NK-92 (cell line): Measurements from ENCODE around the gene HPN.
"Not testable (repeated sequence)": the region's sequence is repeated elsewhere in the genome, so short reads cannot be mapped to it uniquely, and the experiment has no call there.

Source experiments
- DNase-seq: peaks from one replicate; lab custom pipeline; 2025; ENCODE audit not compliant: unreplicated experiment; lab: John Stamatoyannopoulos, UW

HPN gene

DNA sequence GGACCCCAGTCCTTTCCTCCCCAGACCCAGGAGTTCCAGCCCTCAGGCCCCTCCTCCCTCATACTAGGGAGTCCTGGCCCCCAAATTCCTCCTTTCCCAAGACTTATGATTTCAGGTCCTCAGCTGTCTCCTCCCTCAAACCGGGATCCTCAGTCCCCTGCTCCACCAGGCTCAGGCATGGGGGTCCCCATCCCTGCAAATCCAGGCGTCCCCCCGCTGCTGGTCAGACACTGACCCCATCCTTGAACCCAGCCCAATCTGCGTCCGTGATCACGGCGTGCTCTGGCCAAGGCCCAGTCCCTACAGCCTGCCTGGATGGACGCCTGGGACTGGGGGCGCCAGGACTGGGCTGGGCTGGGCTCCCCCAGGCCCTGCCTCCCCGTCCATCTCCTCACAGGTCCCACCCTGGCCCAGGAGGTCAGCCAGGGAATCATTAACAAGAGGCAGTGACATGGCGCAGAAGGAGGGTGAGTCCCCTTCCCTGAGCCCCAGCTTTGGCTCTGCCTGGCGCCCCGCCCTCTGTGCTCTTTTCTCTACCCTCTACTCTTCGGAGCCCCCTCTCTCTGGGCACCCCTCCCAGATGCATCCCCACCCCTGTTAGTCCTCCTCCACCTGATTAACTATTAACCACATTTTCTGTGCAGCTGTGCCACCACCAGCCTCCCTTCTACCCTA, 672 bp downstream of the HPN start:
- no peak for DNase-seq

GRCh38 chr19:35042954-35043604, 1.6 kb downstream of the HPN start:
- DNase-seq = no peak

GRCh38 chr19:35043906-35044305, 2.4 kb downstream of the HPN start:
- no peak for DNase-seq

- DNase-seq = no peak
Measured at GRCh38 chr19:35044317-35045117, 3.0 kb downstream of the HPN start.

- no peak for DNase-seq
Measured at GRCh38 chr19:35045667-35046300, 4.3 kb downstream of the HPN start.

DNA sequence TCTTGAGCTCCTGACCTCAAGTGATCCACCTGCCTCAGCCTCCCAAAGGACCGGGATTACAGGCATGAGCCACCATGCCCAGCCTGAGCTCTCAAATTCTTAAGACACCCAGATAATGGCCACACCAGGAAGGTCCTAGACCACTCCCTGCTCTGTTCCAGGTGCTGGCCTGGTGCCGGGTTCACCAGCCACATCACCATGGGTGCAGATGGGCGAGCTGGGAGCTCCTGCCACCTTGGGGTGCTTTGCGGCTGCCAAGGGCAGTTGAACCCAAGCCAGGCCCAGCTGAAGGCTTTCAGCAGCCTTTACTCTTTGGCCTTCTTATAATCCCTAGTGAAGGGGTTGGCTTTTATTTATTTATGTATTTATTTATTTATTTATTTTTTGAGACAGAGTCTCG, 4.9 kb downstream of the HPN start:
- no peak for DNase-seq

- DNase-seq = no peak
Measured at GRCh38 chr19:35048911-35049411, 7.4 kb downstream of the HPN start.

DNA sequence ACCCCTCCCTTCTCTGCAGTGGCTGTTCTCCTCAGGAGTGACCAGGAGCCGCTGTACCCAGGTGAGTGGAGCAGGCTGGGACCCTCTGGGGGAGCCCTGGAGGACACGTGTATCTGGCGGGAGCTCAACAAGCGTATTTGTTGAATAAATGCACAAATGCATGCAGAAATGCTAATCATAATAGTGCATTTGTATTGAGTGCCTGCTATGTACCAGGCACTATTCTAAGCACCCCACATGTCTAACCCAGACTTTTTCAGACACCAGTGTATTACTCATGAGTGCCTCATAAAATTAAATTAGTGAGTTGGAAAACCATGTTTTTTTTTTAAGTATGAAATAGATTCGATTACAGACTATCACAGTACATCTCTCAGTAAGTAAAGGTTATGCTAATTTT, 7.9 kb downstream of the HPN start:
- no peak for DNase-seq

DNA sequence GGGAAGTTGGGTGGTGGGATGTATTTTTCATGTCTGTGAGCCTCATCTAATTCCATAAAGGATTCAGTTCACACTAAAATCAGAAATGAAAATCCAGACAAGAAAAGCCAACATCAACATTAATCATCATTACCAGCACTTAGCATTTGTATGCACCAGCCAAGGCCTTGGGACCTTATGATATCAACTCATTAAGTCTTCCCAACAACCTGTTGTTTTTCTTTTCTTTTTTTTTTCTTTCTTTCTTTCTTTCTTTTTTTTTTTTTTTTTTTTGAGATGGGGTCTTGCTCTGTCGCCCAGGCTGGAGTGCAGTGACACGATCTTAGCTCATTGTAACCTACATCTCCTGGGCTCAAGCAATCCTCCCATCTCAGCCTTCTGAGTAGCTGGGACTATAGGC, 9.1 kb downstream of the HPN start:
- not testable (repeated sequence) for DNase-seq

DNA sequence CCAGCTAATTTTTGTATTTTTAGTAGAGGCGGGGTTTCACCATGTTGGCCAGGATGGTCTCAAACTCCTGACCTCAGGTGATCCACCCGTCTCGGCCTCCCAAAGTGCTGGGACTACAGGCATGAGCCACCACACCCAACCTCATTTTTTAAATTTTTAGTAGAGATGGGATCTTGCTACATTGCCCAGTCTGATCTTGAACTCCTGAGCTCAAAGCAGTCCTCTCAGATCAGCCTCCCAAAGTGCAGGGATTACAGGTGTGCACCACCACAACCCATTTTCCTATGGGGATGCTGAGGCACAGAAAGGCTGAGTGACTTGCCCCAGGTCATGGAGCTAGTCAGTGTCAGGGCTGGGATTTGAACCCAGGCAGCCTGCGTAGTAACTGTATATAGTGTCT, 9.7 kb downstream of the HPN start:
- DNase-seq = not testable (repeated sequence)

- no peak for DNase-seq
Measured at GRCh38 chr19:35051796-35052195, 10.3 kb downstream of the HPN start.

DNA sequence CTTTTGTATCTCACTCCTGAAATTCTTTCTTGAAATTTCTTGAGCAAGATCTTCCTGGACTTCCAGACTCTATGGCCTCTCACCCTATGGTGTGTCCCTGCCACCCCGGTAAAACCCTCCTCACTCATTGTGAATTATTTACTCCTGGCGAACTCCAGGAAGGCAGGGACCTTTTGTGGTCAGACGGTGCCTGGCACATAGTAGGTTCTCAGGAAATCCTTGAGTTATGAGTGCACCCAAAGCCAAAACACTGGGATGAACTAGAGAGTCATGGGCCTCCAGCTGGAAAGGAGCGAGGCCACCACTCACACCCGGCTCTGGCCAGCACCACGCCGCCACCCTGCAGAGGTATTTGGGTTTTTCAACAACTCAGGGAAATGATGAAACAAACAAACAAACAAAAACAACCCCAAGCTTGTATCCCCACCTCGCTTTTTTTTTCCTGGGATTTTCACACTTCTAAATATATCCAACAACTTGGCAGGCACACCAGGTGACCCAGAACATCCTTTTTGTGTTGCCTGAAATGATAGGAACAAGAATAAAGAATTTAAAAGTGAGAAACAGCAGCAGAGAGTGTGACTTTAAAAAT, 11.2 kb downstream of the HPN start:
- no peak for DNase-seq

- DNase-seq = no peak
Measured at GRCh38 chr19:35053667-35054293, 12.3 kb downstream of the HPN start.

DNA sequence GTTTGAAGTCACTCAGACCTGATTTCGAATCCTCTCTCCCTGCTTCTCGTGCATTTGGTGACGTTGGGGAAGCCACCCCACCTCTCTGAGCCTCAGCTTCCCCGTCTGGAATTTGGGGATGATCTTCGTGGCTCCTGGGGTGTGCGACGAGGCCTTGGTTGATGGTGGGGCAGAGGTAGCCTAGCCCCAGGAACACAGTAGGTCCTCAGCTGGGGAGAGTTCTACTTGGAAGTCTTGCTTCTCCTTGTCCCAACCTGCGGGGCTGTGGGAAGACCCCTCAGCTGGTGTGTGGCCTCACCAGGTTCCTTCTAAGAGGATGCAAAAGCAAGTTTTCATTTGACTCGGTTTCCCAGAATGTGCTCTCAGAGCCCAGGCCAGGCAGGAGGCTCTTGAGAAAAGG, 13.1 kb downstream of the HPN start:
- no peak for DNase-seq

DNA sequence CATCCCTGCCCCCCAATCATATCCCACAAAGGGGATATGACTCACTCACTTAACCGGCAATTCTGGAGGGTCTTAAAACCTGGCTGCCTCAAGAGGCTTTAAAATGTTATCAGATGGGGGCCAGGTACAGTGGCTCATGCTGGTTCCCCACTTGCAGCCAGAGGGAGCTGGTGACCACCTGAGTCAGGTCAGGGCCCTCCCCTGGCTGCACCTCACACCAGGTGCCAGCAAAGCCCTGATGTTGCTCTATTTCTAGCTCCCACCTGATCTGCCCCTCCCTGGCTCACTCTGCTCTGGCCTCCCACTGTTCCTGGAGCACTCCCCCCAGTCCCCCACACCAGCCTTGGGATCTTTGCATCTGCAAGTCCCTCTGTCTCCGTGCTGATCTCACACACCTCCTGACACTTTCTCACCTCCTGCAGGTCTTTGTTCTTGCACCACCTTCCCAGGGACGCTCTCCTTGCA, 14.2 kb downstream of the HPN start:
- no peak for DNase-seq

DNA sequence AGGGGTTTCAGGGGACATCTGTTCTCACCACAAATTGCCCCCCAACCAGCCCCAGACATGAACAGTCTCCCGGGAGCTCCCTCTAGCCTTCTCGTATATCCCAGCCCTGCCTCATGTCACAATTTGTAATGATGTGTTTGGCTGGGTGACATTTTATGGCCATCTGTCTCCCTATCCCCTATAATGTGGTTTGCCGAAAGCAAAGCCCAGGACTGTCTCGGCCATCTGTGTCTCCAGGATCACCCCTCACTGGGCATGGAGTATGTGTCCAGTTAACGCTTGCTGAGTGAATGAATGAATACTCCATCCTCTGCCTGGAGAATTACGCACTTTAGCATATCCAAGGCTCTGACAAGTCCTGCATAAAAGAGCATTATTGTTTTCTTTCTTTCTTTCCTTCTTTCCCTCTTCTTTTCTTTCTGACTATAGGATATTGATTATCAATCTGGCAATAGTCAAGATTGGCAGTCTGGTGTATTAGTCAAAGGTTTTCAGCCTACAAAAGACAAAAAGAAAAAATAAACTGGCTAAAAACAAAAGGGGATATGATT, 15.1 kb downstream of the HPN start:
- no peak for DNase-seq

GRCh38 chr19:35058370-35058769, 16.8 kb downstream of the HPN start:
- DNase-seq = no peak

DNA sequence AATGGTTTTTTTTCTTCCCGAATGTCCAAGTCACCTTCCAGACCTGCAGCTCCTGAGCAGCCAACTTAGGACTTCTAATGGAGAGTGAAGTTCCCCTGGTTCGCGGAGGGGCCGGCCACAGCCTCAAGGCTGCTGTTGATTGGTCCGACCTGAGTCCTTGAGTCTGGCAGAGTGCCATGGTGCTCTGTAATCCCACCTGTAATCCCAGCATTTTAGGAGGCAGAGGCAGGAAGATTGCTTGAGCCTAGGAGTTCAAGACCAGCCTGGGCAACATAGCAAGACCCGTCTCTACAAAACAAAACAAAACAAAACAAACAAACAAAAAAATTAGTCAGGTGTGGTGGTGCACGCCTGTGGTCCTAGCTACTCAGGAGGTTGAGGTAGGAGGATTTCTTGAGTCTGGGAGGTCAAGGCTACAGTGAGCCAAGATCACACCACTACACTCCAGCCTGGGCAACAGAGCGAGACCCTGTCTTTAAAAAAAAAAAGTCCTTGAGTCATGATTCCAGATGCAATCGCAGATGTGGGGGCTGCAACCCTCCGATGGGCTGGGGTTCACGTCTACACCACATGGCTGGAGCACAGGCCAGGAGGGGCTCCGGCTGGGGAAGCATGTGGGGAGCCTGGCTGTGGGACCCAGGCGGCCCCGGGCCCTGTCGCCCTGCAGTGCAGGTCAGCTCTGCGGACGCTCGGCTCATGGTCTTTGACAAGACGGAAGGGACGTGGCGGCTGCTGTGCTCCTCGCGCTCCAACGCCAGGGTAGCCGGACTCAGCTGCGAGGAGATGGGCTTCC, 17.7 kb downstream of the HPN start:
- DNase-seq = no peak

GRCh38 chr19:35059799-35060091, 18.2 kb downstream of the HPN start:
- DNase-seq = no peak
